Measurements from ENCODE around the gene IMMP2L. TPM values are rescaled to one million over a fixed set of nuclear protein-coding genes. Genes with fewer than 3 reads are reported as not detected.

IMMP2L gene
- total and polyA plus RNA-seq, 2 experiments from 2014 or later = 10.1 to 10.4 TPM

DNA sequence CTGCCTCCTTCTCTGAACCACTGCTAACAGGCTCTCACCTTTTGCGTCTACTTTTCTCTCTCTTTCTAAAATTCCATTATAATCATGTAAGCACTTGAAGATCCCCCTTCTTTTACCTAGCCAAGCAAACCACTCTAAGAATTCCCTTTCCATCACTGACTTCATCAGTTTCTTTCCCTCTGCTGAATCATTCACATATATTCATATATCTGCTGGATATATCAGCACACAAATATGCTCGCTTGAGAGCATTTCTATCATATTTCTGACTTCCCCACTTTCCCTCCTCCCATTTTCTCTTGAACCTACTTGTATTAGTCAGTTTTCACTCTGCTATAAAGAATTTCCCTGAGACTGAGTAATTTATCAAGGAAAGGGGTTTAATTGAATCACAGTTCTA is 555.6 kb downstream of the IMMP2L start:
- H3K4me1 ChIP-seq (ENCODE audit: insufficient read depth) = peaks cover 23% of the 10 kb centered on the region
- H3K27ac ChIP-seq = peak overlapping the region; percentile 39; the same call in 1 of the 2 replicates
- no peaks in the 10 kb centered on the region for H3K9me3 ChIP-seq (ENCODE audit: low read depth)
- no peaks in the 10 kb centered on the region for H3K79me2 ChIP-seq (ENCODE audit: insufficient read depth)
- DNase-seq = peak; percentile 60
- H3K9me2 ChIP-seq (ENCODE audit: insufficient read depth) = 0 out of 2 replicates have a peak, but pooled peaks cover 4% of the 10 kb centered on the region
- in situ Hi-C loops (cut with MboI) = no loop called here
- H3F3A ChIP-seq (ENCODE audit: insufficient read depth) = peaks cover 20% of the 10 kb centered on the region
- TF ChIP-seq EZH2phosphoT487 (IDR thresholded peaks at IDR 0.05; ENCODE audit: insufficient read depth, low read depth) (no peak), EZH2 (IDR thresholded peaks at IDR 0.05; ENCODE audit: insufficient read depth, poor library complexity, severe bottlenecking) (no peak)
- H4K20me1 ChIP-seq (ENCODE audit: insufficient read depth) = no peaks in the 10 kb centered on the region
- H3K9ac ChIP-seq = no peak overlapping the region
- WGBS, 2 experiments (ENCODE audit: low coverage in 1 of 2, low lambda C conversion rate in 2 of 2, missing lambda C conversion rate in 2 of 2) = 56 to 69% methylated on average over 2 of the region's 2 CpGs
- 0 out of 2 replicates have a peak overlapping the region, but pooled peaks have one; percentile 38 for H2AFZ ChIP-seq
- no peaks in the 10 kb centered on the region for H3K27me3 ChIP-seq (replicated peaks; ENCODE audit: insufficient read depth)
- H3K4me2 ChIP-seq (ENCODE audit: unreplicated experiment) = peak overlapping the region; percentile 25
- no peaks in the 10 kb centered on the region for H3K36me3 ChIP-seq (ENCODE audit: low read depth)
- no peak overlapping the region for H3K4me3 ChIP-seq

DNA sequence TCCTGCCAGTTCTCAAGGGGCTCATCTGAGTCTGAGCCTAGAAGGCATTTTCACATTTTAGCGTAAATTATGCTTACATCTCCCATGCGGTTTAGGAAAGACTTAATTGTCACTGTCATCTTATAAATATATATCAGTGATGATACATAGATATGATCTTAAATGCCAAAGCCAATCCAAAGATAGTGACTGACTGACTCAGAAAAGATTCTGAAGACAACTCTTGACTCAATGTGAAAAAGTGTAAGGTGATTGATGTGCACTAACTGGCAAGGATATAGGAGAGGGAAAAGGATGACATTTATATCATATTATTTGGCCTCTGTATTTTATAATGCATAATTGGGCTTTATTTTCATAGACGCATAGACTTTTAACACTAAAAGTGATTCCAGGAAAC is 556.3 kb downstream of the IMMP2L start:
- Histone ChIP-seq H3K79me2 (ENCODE audit: insufficient read depth) (no peaks in the 10 kb centered on the region), H3K27ac (no peak overlapping the region), H3K9me3 (ENCODE audit: low read depth) (no peaks in the 10 kb centered on the region), H3F3A (ENCODE audit: insufficient read depth) (peaks cover 20% of the 10 kb centered on the region), H3K36me3 (ENCODE audit: low read depth) (no peaks in the 10 kb centered on the region), H4K20me1 (ENCODE audit: insufficient read depth) (no peaks in the 10 kb centered on the region), H3K9me2 (ENCODE audit: insufficient read depth) (0 out of 2 replicates have a peak, but pooled peaks cover 4% of the 10 kb centered on the region), H3K4me3 (no peak overlapping the region), H3K9ac (no peak overlapping the region), H3K4me1 (ENCODE audit: insufficient read depth) (peaks cover 23% of the 10 kb centered on the region), H3K27me3 (replicated peaks; ENCODE audit: insufficient read depth) (no peaks in the 10 kb centered on the region), H2AFZ (no peak overlapping the region), H3K4me2 (ENCODE audit: unreplicated experiment) (peak overlapping the region; percentile 25)
- TF ChIP-seq EZH2phosphoT487 (IDR thresholded peaks at IDR 0.05; ENCODE audit: insufficient read depth, low read depth) = no peak
- TF ChIP-seq EZH2 (IDR thresholded peaks at IDR 0.05; ENCODE audit: insufficient read depth, poor library complexity, severe bottlenecking) = no peak
- DNase-seq = peak; percentile 14
- 45 to 47% methylated on average over 3 of the region's 3 CpGs for WGBS, 2 experiments (ENCODE audit: low coverage in 1 of 2, low lambda C conversion rate in 2 of 2, missing lambda C conversion rate in 2 of 2)
- in situ Hi-C loops (cut with MboI) = no loop called here

DNA sequence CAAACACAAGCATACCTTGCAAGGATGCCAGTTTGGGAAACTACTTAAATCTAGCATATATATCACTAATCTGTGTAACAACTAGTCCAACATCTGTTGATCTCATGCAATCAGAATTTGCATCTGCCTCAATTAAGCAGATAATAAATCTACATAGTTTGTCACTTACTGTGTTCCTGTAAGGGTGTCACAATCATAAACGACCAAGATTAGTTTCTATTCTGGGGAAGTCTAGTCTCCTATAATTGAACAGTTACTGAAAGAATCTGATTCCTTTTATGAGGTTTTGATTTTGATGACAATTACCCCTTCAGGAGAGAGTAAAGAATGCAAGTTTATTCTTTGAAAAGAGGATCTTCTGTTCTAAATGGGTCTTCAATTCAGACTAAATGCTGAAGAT is 556.8 kb downstream of the IMMP2L start:
- Histone ChIP-seq H3K9me2 (ENCODE audit: insufficient read depth) (0 out of 2 replicates have a peak, but pooled peaks cover 4% of the 10 kb centered on the region), H3K27me3 (replicated peaks; ENCODE audit: insufficient read depth) (no peaks in the 10 kb centered on the region), H3K4me2 (ENCODE audit: unreplicated experiment) (peak overlapping the region; percentile 25), H3K9ac (no peak overlapping the region), H3K9me3 (ENCODE audit: low read depth) (no peaks in the 10 kb centered on the region), H2AFZ (no peak overlapping the region), H3K4me3 (no peak overlapping the region), H3K79me2 (ENCODE audit: insufficient read depth) (no peaks in the 10 kb centered on the region), H4K20me1 (ENCODE audit: insufficient read depth) (no peaks in the 10 kb centered on the region), H3F3A (ENCODE audit: insufficient read depth) (peaks cover 20% of the 10 kb centered on the region), H3K4me1 (ENCODE audit: insufficient read depth) (peaks cover 23% of the 10 kb centered on the region), H3K36me3 (ENCODE audit: low read depth) (no peaks in the 10 kb centered on the region), H3K27ac (no peak overlapping the region)
- in situ Hi-C loops (cut with MboI) = no loop called here
- peak; percentile 21 for DNase-seq
- WGBS, 2 experiments (ENCODE audit: low coverage in 1 of 2, low lambda C conversion rate in 2 of 2, missing lambda C conversion rate in 2 of 2) = 3 to 10% methylated on average over 1 of the region's 1 CpG
- TF ChIP-seq EZH2phosphoT487 (IDR thresholded peaks at IDR 0.05; ENCODE audit: insufficient read depth, low read depth) (no peak), EZH2 (IDR thresholded peaks at IDR 0.05; ENCODE audit: insufficient read depth, poor library complexity, severe bottlenecking) (no peak)

DNA sequence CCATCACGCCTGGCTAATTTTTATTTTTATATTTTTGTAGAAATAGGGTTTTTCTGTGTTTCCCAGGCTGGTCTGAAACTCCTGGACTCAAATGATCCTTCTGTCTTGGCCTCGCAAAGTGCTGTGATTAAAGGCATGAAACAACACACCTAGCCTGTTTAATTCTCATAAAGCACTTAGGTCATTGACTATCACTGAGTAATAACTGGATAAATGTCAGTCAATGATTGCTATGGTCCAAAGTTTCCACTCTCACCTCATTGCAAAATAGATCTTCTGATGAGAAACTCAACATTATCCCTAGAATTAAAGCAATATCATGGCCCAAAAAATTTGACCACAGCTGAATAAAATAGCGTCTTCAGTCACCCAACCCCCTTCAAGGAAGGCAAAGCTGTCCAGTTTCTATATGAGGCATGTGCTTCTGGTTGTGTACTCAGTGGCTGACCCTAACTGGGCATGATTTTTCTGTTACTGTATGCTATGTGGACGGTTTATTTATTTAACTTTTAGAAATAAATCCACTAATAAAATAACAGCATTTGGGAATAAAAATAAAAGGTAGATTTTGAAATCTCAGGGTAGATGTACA is 557.9 kb downstream of the IMMP2L start:
- Histone ChIP-seq H3K9ac (no peak overlapping the region), H4K20me1 (ENCODE audit: insufficient read depth) (no peaks in the 10 kb centered on the region), H3K9me2 (ENCODE audit: insufficient read depth) (0 out of 2 replicates have a peak, but pooled peaks cover 4% of the 10 kb centered on the region), H3K4me3 (no peak overlapping the region), H3K36me3 (ENCODE audit: low read depth) (no peaks in the 10 kb centered on the region), H3K27ac (no peak overlapping the region), H3K4me2 (ENCODE audit: unreplicated experiment) (no peak overlapping the region), H3F3A (ENCODE audit: insufficient read depth) (peaks cover 20% of the 10 kb centered on the region), H3K9me3 (ENCODE audit: low read depth) (no peaks in the 10 kb centered on the region), H3K4me1 (ENCODE audit: insufficient read depth) (peaks cover 23% of the 10 kb centered on the region), H3K27me3 (replicated peaks; ENCODE audit: insufficient read depth) (no peaks in the 10 kb centered on the region), H2AFZ (no peak overlapping the region), H3K79me2 (ENCODE audit: insufficient read depth) (no peaks in the 10 kb centered on the region)
- in situ Hi-C loops (cut with MboI) = no loop called here
- DNase-seq = no peak
- WGBS, 2 experiments (ENCODE audit: low coverage in 1 of 2, low lambda C conversion rate in 2 of 2, missing lambda C conversion rate in 2 of 2) = 91 to 95% methylated on average over 4 of the region's 4 CpGs
- no peak for TF ChIP-seq EZH2 (IDR thresholded peaks at IDR 0.05; ENCODE audit: insufficient read depth, poor library complexity, severe bottlenecking)
- no peak for TF ChIP-seq EZH2phosphoT487 (IDR thresholded peaks at IDR 0.05; ENCODE audit: insufficient read depth, low read depth)

Measured in GM23248 (cell line).